KOPT-K1 (cell line): ENCODE results near the gene TRIO.

Experiments
- H3K27ac ChIP-seq: fragments of 200-600 bp; sonication (generic); 2 replicates; pipeline ENCODE4 v1.5.1; 2016; ENCODE audit warnings: antibody characterized with exemption, mild to moderate bottlenecking, low read depth, low read length; ENCODE audit not compliant: poor library complexity, severe bottlenecking
- H3K36me3 ChIP-seq: fragments of 200-600 bp; sonication (generic); 2 replicates; pipeline ENCODE4 v1.5.1; 2017; ENCODE audit warnings: antibody characterized with exemption, mild to moderate bottlenecking, low read length, moderate library complexity; ENCODE audit not compliant: insufficient read depth
- H3K9me3 ChIP-seq: fragments of 200-600 bp; sonication (generic); 2 replicates; pipeline ENCODE4 v1.5.1; 2017; ENCODE audit warnings: antibody characterized with exemption, low read length, mild to moderate bottlenecking; ENCODE audit not compliant: insufficient read depth, poor library complexity, severe bottlenecking

The TRIO gene

GRCh38 chr5:14114615-14115251 is 28.4 kb upstream of the TRIO start:
- no peaks in the 10 kb centered on the region for H3K9me3 ChIP-seq
- no peak overlapping the region for H3K27ac ChIP-seq
- H3K36me3 ChIP-seq: no peaks in the 10 kb centered on the region

- H3K36me3 ChIP-seq: no peaks in the 10 kb centered on the region
- no peaks in the 10 kb centered on the region for H3K9me3 ChIP-seq
- H3K27ac ChIP-seq: no peak overlapping the region
Observed at GRCh38 chr5:14115323-14115895, 27.7 kb upstream of the TRIO start.

- Histone ChIP-seq H3K27ac (no peak overlapping the region), H3K9me3 (no peaks in the 10 kb centered on the region), H3K36me3 (no peaks in the 10 kb centered on the region)
Observed at GRCh38 chr5:14118551-14119320, 24.4 kb upstream of the TRIO start.

- H3K36me3 ChIP-seq: no peaks in the 10 kb centered on the region
- no peak overlapping the region for H3K27ac ChIP-seq
Observed at GRCh38 chr5:14120176-14120575, 23.0 kb upstream of the TRIO start.

GRCh38 chr5:14121552-14121951 is 21.6 kb upstream of the TRIO start:
- Histone ChIP-seq H3K36me3 (no peaks in the 10 kb centered on the region), H3K27ac (no peak overlapping the region), H3K9me3 (no peaks in the 10 kb centered on the region)

More at GRCh38 chr5:14120176-14120575, 23.0 kb upstream of the TRIO start:
- no peaks in the 10 kb centered on the region for H3K9me3 ChIP-seq

GRCh38 chr5:14122089-14122488 is 21.1 kb upstream of the TRIO start:
- Histone ChIP-seq H3K9me3 (no peaks in the 10 kb centered on the region), H3K27ac (no peak overlapping the region), H3K36me3 (no peaks in the 10 kb centered on the region)

- Histone ChIP-seq H3K27ac (no peak overlapping the region), H3K36me3 (no peaks in the 10 kb centered on the region), H3K9me3 (no peaks in the 10 kb centered on the region)
Observed at GRCh38 chr5:14123551-14123950, 19.6 kb upstream of the TRIO start.

GRCh38 chr5:14123974-14124482 is 19.1 kb upstream of the TRIO start:
- no peaks in the 10 kb centered on the region for H3K36me3 ChIP-seq
- H3K9me3 ChIP-seq: no peaks in the 10 kb centered on the region
- no peak overlapping the region for H3K27ac ChIP-seq

- H3K27ac ChIP-seq: no peak overlapping the region
Observed at GRCh38 chr5:14125262-14125661, 17.9 kb upstream of the TRIO start.

GRCh38 chr5:14127587-14127986 is 15.6 kb upstream of the TRIO start:
- Histone ChIP-seq H3K36me3 (no peaks in the 10 kb centered on the region), H3K27ac (no peak overlapping the region)

More at GRCh38 chr5:14125262-14125661, 17.9 kb upstream of the TRIO start:
- Histone ChIP-seq H3K36me3 (no peaks in the 10 kb centered on the region), H3K9me3 (no peaks in the 10 kb centered on the region)

GRCh38 chr5:14128079-14128478 is 15.1 kb upstream of the TRIO start:
- Histone ChIP-seq H3K27ac (no peak overlapping the region), H3K36me3 (no peaks in the 10 kb centered on the region), H3K9me3 (no peaks in the 10 kb centered on the region)

More at GRCh38 chr5:14127587-14127986, 15.6 kb upstream of the TRIO start:
- no peaks in the 10 kb centered on the region for H3K9me3 ChIP-seq

GRCh38 chr5:14129123-14129522 is 14.0 kb upstream of the TRIO start:
- Histone ChIP-seq H3K9me3 (no peaks in the 10 kb centered on the region), H3K27ac (no peak overlapping the region), H3K36me3 (no peaks in the 10 kb centered on the region)

- no peaks in the 10 kb centered on the region for H3K36me3 ChIP-seq
- no peaks in the 10 kb centered on the region for H3K9me3 ChIP-seq
- no peak overlapping the region for H3K27ac ChIP-seq
Observed at GRCh38 chr5:14131855-14132503, 11.2 kb upstream of the TRIO start.

- H3K27ac ChIP-seq: no peak overlapping the region
- H3K36me3 ChIP-seq: no peaks in the 10 kb centered on the region
- H3K9me3 ChIP-seq: no peaks in the 10 kb centered on the region
Observed at GRCh38 chr5:14133394-14133793, 9.7 kb upstream of the TRIO start.

GRCh38 chr5:14134083-14134482 is 9.1 kb upstream of the TRIO start:
- no peaks in the 10 kb centered on the region for H3K9me3 ChIP-seq
- no peaks in the 10 kb centered on the region for H3K36me3 ChIP-seq
- no peak overlapping the region for H3K27ac ChIP-seq
